Adrenal gland (tissue), 5 donors: Measurements from ENCODE around the gene PDRG1.

Experiments used
- CTCF ChIP-seq, 6 experiments: fragments of 450-650 bp in 4 of 6; fragments of 200-600 bp in 2 of 6; sonication (generic) in 1 of 6; IDR thresholded peaks; 1 replicate in 5 of 6; 2 replicates in 1 of 6; pipeline versions ENCODE4 v1.5.1 to v1.8.0; 2016 to 2021; ENCODE audit warnings: antibody characterized with exemption in 6 of 6, mild to moderate bottlenecking in 2 of 6, moderate library complexity in 1 of 6
- POLR2A ChIP-seq, 2 donors: fragments of 450-650 bp; IDR thresholded peaks; one replicate each; pipeline ENCODE4 v1.6.1; 2017; ENCODE audit warnings: antibody characterized with exemption in 2 of 2, mild to moderate bottlenecking in 2 of 2, moderate library complexity in 1 of 2
- donor health status: DM: no; HTN: no; CAD: no.

- no peak for TF ChIP-seq CTCF (IDR thresholded peaks at IDR 0.05)
- TF ChIP-seq POLR2A (IDR thresholded peaks at IDR 0.05), result no peak
Observed at GRCh38 chr20:31934491-31934890, 17.4 kb downstream of the PDRG1 start.
